ENCODE data around the gene NLRP11. TPM values are rescaled to one million over a fixed set of nuclear protein-coding genes. Genes with fewer than 3 reads are reported as not detected.

The NLRP11 gene
- total and polyA plus RNA-seq, 9 of the 15 experiments (the other 6 are each of a cell fraction or from before 2014, with no cell fraction given), result 0.07 to 0.29 (median 0.12) TPM; not detected in 1

- TF ChIP-seq CTCFL (IDR thresholded peaks at IDR 0.05; ENCODE audit: borderline replicate concordance, insufficient read depth, low read depth, low read length, poor library complexity, severe bottlenecking), result peak; percentile 29
- no peak for TF ChIP-seq HBP1 (CRISPR knock-in tag; IDR thresholded peaks at IDR 0.05)
- TF ChIP-seq ZBTB43 (CRISPR knock-in tag; IDR thresholded peaks at IDR 0.05), result no peak
- TF ChIP-seq EP400 (IDR thresholded peaks at IDR 0.05), result peak; percentile 77
- no peak for TF ChIP-seq FOXA3 (CRISPR knock-in tag; conservative IDR thresholded peaks at IDR 0.05 in 1 of 2, IDR thresholded peaks at IDR 0.05 in 1 of 2)
- no peak for TF ChIP-seq RBM34 (IDR thresholded peaks at IDR 0.05; ENCODE audit: borderline replicate concordance, insufficient read depth, low read length)
- TF ChIP-seq ZNF445 (CRISPR knock-in tag; IDR thresholded peaks at IDR 0.05; ENCODE audit: low read depth), result no peak
- no peak for TF ChIP-seq RBM14 (IDR thresholded peaks at IDR 0.05; ENCODE audit: borderline replicate concordance, insufficient read depth, low read depth, low read length)
- TF ChIP-seq SMARCC2 (IDR thresholded peaks at IDR 0.05; ENCODE audit: low read depth), result no peak
- TF ChIP-seq RCOR1 (IDR thresholded peaks at IDR 0.05; ENCODE audit: borderline replicate concordance in 1 of 2, low read depth in 2 of 2, low read length in 2 of 2), result peak in 1 of 2 experiments; percentile 48; a peak in 1 of 4 replicates
- TF ChIP-seq NFXL1 (CRISPR knock-in tag; IDR thresholded peaks at IDR 0.05), result no peak
- no peak for TF ChIP-seq NR4A1 (CRISPR knock-in tag; IDR thresholded peaks at IDR 0.05)
- TF ChIP-seq NR4A1 (tag; IDR thresholded peaks at IDR 0.05), result no peak
- peak; percentile 23; the same call in 1 of the 2 replicates for TF ChIP-seq CTBP1 (IDR thresholded peaks at IDR 0.05; ENCODE audit: borderline replicate concordance)
- no peak for TF ChIP-seq GTF2E2 (tag; IDR thresholded peaks at IDR 0.05)
- TF ChIP-seq POLR2G (IDR thresholded peaks at IDR 0.05; ENCODE audit: low read depth, low read length), result no peak
- no peak for TF ChIP-seq MBD1 (CRISPR knock-in tag; IDR thresholded peaks at IDR 0.05)
- no peak for TF ChIP-seq KDM2B (CRISPR knock-in tag; IDR thresholded peaks at IDR 0.05)
- no peak for TF ChIP-seq ZSCAN32 (CRISPR knock-in tag; IDR thresholded peaks at IDR 0.05)
- no peak for TF ChIP-seq ZNF695 (CRISPR knock-in tag; IDR thresholded peaks at IDR 0.05)
- no peak for TF ChIP-seq PTTG1 (tag; IDR thresholded peaks at IDR 0.05; ENCODE audit: low read depth)
- TF ChIP-seq ZNF830 (CRISPR knock-in tag; IDR thresholded peaks at IDR 0.05), result no peak
Measured at GRCh38 chr19:55809381-55810058, 22.3 kb downstream of the NLRP11 start (continued).
